GM12872 (cell line): ENCODE measurements around the gene RELA.

Experiments
- TF ChIP-seq, protein P1 (sequence below): IDR thresholded peaks from 3 replicates; pipeline ENCODE4 v1.5.1; 2011; ENCODE audit warnings: low read depth, mild to moderate bottlenecking, low read length, moderate library complexity; ENCODE audit not compliant: insufficient read depth

Gene RELA

DNA sequence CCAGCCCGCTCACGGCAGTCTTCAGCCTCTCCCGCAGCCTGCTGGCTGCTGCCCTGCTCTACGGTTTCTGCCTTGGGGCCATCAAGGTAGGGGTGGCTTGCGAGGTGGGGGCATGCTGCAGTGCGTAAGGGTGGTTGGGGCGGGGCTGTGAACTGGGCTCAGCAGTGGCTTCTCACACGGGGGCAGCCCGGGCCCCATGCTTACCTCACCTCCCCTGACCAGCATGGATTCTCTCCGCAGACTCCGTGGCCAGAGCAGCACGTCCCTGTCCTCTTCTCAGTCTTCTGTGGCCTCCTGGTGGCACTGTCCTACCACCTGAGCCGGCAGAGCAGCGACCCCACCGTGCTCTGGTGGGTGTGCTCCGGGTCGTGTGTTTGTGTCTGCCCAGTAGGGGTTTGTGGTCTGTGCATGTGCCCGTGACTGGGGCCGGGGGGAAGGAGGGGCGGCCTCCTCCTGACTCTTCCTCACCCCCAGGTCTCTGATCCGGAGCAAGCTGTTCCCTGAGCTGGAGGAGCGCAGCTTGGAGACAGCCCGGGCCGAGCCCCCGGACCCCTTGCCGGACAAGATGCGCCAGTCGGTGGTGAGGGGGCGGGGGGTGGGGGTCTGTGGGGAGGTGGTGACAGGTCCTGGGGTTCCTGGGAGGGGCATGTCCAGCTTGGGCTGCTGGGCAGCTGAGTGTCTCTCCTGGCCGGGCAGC, 37.6 kb downstream of the RELA start:
- TF ChIP-seq, protein P1, sequence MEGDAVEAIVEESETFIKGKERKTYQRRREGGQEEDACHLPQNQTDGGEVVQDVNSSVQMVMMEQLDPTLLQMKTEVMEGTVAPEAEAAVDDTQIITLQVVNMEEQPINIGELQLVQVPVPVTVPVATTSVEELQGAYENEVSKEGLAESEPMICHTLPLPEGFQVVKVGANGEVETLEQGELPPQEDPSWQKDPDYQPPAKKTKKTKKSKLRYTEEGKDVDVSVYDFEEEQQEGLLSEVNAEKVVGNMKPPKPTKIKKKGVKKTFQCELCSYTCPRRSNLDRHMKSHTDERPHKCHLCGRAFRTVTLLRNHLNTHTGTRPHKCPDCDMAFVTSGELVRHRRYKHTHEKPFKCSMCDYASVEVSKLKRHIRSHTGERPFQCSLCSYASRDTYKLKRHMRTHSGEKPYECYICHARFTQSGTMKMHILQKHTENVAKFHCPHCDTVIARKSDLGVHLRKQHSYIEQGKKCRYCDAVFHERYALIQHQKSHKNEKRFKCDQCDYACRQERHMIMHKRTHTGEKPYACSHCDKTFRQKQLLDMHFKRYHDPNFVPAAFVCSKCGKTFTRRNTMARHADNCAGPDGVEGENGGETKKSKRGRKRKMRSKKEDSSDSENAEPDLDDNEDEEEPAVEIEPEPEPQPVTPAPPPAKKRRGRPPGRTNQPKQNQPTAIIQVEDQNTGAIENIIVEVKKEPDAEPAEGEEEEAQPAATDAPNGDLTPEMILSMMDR: no peak

DNA sequence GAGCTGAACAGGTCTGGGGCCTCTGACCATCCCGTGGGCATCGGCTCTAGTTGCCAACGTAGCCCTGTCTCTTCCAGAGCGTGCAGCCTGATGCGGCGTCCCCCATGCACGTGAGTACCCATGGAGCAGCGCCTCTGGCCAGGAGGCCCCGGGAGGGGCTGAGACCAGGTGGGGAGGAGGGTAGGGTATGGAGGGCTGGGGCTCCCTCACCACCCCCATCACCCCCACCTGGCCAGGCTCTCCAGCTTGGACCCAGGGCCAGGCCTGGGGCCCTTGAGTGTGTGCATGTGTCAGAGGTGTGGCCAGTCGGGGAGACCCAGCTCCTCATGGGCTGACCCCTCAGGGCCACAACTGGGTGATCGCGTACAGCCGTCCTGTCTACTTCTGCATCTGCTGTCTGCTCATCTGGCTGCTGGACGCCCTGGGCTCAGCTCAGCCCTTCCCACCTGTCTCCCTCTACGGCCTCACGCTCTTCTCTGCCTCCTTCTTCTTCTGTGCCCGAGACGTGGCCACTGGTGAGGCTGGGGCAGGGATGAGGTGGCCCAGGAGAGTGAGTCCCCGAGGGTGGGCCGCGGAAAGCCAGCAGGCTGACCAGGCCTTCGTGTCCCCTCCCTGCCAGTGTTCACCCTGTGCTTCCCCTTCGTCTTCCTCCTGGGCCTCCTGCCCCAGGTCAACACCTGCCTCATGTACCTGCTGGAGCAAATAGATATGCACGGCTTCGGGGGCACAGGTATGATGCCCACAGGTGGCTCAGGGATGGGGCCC, 38.7 kb downstream of the RELA start:
- TF ChIP-seq, protein P1: no peak

DNA sequence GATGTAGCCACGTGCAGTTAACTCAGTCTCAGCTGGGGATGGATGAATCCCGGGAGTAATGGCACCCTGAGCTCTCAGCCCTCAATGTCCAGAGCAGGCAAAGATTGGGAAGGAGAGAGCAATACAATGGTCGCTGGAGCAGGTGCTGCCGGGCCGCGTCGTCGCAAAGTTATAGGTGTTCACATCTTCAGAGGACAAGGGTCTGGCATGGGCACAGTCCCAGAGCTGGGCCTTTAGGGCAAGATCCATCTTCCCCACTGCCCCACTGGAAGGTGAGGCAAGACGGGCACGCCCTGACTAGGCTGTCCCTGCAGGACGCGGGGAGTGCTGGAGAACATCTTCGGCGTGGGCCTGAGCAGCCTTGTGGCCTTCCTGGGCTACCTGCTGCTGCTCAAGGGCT, 39.5 kb downstream of the RELA start:
- TF ChIP-seq, protein P1: no peak

DNA sequence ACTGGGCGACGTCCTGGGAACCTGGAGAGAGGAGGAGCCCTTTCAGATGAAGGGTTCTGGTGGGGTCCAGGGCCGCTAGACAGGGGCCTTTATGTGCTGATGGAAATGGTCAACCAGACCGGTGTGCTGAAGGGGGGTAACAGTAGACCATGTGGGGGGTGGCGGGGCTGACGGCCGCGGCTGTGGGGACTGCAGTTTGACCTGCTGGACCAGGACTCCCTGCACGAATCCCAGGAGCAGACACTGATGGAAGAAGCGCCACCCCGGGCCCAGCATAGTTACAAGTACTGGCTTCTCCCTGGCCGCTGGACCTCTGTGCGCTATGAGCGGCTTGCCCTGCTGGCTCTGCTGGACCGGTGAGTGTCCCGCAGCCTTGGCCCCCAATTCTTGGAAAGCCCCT, 40.7 kb downstream of the RELA start:
- TF ChIP-seq, protein P1: no peak

DNA sequence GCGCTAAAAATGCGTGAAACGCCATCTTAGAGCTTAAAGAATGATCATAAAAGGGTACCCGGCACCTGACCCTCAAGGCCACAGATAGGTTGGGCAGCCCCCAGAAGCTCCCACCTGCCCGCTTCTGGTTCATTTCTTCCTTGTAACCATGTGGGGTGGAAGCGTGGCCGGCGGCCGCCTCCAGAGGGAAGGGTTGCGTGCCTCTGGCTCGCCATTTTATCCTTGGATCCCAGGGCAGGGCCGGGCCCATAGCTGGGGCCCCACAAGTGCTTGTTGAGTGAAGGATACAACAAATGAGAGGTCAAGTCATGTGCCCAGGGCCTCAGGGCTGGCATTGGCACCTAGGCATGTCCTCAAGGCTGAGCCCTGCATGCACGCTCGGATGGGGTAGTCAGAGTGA, 41.3 kb downstream of the RELA start:
- TF ChIP-seq, protein P1: no peak

DNA sequence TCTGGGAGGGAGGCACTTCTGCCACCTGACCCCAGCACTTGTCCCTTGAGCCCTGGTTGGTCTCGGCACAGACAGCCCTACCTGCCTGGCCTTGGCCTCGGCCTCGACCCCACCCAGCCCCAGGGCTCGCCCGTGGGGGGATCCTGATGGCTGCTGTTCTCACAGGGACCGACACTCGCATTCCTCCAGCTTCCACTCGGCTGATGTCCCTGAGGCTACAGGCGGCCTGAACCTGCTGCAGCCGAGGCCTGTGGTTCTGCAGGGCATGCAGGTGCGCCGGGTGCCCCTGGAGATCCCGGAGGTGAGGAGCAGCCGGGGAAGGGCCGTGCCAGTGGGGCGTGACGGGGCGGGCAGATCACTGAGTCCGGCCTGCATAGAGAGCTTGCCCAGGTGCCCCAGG, 42.0 kb downstream of the RELA start:
- TF ChIP-seq, protein P1: no peak

DNA sequence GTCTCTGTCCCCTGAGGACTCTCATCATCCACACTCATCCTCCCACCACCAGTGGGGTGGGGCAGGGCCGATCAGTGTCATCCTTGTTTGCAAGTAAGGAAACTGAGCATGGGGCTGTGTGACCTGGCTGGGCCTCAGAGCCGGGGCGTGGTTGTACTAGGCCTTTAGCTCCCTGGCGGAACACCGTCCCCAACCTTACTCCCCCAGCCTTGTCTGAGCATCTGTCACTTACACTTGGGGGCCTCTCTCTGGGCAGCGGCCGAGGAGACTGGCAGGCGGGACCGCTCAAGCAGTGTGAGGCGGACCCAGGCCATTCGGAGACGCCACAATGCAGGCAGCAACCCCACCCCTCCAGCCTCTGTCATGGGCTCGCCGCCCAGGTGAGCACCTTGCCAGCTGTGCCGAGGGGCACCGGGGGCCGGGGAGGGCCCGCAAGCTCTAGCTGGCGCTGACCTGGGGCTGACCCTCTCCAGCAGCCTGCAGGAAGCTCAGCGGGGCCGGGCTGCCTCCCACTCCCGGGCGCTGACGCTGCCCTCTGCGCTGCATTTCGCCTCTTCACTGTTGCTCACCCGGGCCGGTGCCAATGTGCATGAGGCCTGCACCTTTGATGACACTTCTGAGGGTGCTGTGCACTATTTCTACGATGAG, 43.3 kb downstream of the RELA start:
- TF ChIP-seq, protein P1: no peak
